Activated naive CD8-positive, alpha-beta T cell treated with anti-CD3 and anti-CD28 coated beads, Interleukin-2, amount 10 ng/mL, durations not matched to agents 7 days and 5 days (primary cell): Measurements from ENCODE around the gene PIP4K2C. TPM values are rescaled to one million over a fixed set of nuclear protein-coding genes. Genes with fewer than 3 reads are reported as not detected.

Experiments used
- ATAC-seq: fragments of 150-1000 bp; cut with Tn5 transposase; one replicate; pipeline ENCODE4 v1.10.0; 2021; ENCODE audit warnings: low read depth, moderate library complexity
- POLR2A ChIA-PET: fragments of 350-600 bp; sonication (Branson Sonifier 250); formaldehyde crosslinking; loops from one replicate; lab custom pipeline; 2021; ENCODE audit warnings: antibody characterized with exemption; lab: Charles Lee
- DNase-seq: peaks from one replicate; pipeline ENCODE4 v3.0.0; 2021
- H3K27ac Mint-ChIP-seq: one replicate; pipeline ENCODE4 v1.8.0; 2022; ENCODE audit warnings: mild to moderate bottlenecking, mixed read lengths
- H3K27me3 Mint-ChIP-seq: one replicate; pipeline ENCODE4 v1.8.0; 2022; ENCODE audit warnings: mild to moderate bottlenecking, moderate library complexity, mixed read lengths
- H3K36me3 Mint-ChIP-seq: one replicate; pipeline ENCODE4 v1.8.0; 2021; ENCODE audit warnings: mild to moderate bottlenecking, mixed read lengths
- H3K4me1 Mint-ChIP-seq: one replicate; pipeline ENCODE4 v1.8.0; 2021; ENCODE audit warnings: mixed read lengths
- H3K4me3 Mint-ChIP-seq: one replicate; pipeline ENCODE4 v1.8.0; 2022; ENCODE audit warnings: mild to moderate bottlenecking, moderate library complexity, mixed read lengths
- H3K9me3 Mint-ChIP-seq: one replicate; pipeline ENCODE4 v1.8.0; 2021; ENCODE audit warnings: mixed read lengths
- total RNA-seq, 2 experiments: library from RNA; stranded (reverse); gene quantifications; one replicate each; pipeline ENCODE4 v1.2.3, GENCODE V29; 2021

The PIP4K2C gene
- total RNA-seq, 2 experiments from 2014 or later, result 21.6 to 24.1 TPM

DNA sequence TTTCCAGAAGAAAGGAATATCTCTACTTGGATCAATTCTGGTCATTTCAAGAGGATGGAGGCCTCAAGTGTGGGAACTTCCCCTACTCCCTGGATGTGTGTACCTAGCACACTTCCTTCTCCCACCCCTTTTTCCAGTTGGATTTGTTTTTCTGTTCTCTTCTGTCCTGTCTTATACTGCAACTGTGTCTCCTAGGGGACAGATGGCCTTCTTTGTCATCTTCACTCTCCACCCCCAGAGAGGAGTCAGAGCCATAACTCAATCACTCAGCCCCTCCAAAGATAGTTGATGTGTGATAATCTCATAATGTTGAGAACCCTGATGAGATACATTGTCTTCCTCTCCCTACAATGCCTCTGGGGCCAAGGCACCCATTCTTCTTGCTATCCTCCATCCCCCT lies 11.6 kb downstream of the PIP4K2C start:
- Mint-ChIP-seq H3K4me1 (peaks cover 17% of the 10 kb centered on the region), H3K27me3 (no peaks in the 10 kb centered on the region), H3K27ac (no peak overlapping the region), H3K9me3 (no peaks in the 10 kb centered on the region), H3K4me3 (no peak overlapping the region), H3K36me3 (peaks cover 17% of the 10 kb centered on the region)
- no peak for DNase-seq
- POLR2A ChIA-PET, result interaction anchor here (2.2 kb wide), 1 partner anchor 11 kb away, joined by 10 read pairs; the partner anchor contains the start of gene PIP4K2C
- no peak for ATAC-seq

DNA sequence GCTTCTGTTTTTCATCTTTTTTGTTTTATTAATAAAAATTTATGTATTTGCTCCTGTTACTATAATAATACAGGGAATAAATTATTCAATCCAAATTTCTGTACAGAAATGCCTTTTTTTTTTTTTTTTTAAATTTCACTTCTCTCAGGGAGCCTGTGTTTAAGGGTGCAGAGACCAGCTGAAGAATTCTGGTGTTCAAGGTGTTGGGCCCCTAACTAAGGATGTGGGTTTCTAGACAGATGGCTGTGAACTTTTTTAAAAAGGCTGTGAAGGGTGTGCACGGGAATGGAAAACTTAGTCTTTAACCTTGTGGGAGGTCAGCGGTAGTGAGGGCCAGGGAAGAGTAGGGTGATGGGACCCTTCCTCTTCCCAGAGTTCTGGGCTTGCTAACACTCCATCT lies 12.3 kb downstream of the PIP4K2C start:
- DNase-seq (no peak), ATAC-seq (no peak)
- Mint-ChIP-seq H3K4me3 (peak overlapping the region; percentile 84), H3K27ac (peak overlapping the region; percentile 74), H3K27me3 (no peaks in the 10 kb centered on the region), H3K4me1 (peaks cover 17% of the 10 kb centered on the region), H3K36me3 (peaks cover 15% of the 10 kb centered on the region), H3K9me3 (no peaks in the 10 kb centered on the region)
- POLR2A ChIA-PET, result interaction anchor here (2.2 kb wide), 1 partner anchor 12 kb away, joined by 10 read pairs; the partner anchor contains the start of gene PIP4K2C

DNA sequence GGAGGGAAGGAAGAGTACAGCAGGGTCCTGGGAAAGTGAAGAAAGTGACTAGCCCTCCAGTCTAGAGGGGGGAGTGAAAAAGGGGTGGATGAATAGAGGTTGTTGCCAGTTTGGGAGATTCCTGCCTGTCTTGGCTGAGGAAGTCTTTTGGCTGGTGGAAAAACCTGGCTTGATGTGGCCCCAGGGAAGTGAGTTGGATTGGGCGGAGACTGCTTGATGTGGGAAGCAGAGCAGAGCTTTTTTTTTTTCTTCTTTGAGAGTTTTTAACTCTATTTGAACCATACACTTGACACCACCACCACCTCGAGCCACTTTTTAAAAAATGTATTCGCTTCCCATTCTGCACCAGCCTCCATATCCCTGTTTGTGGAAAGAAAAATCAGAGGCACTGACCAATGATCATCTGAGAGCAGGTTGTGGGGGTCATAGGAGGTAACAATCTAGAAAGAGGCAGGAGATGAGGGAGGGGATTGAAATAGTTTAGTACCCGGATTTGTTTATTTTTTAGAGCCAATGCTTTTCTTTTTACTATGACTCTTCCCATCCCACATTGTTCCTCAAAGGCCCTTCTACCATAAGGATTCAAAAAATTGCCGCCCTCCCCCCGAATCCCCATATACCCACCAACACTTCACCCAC lies 12.9 kb downstream of the PIP4K2C start:
- H3K36me3 Mint-ChIP-seq, result peaks cover 13% of the 10 kb centered on the region
- H3K4me1 Mint-ChIP-seq, result peaks cover 17% of the 10 kb centered on the region
- DNase-seq, result no peak
- H3K9me3 Mint-ChIP-seq, result no peaks in the 10 kb centered on the region
- H3K27ac Mint-ChIP-seq, result peak overlapping the region; percentile 88
- ATAC-seq, result no peak
- POLR2A ChIA-PET, result interaction anchor here (2.2 kb wide), 1 partner anchor 13 kb away, joined by 10 read pairs; the partner anchor contains the start of gene PIP4K2C
- H3K4me3 Mint-ChIP-seq, result peak overlapping the region; percentile 84
- no peaks in the 10 kb centered on the region for H3K27me3 Mint-ChIP-seq

DNA sequence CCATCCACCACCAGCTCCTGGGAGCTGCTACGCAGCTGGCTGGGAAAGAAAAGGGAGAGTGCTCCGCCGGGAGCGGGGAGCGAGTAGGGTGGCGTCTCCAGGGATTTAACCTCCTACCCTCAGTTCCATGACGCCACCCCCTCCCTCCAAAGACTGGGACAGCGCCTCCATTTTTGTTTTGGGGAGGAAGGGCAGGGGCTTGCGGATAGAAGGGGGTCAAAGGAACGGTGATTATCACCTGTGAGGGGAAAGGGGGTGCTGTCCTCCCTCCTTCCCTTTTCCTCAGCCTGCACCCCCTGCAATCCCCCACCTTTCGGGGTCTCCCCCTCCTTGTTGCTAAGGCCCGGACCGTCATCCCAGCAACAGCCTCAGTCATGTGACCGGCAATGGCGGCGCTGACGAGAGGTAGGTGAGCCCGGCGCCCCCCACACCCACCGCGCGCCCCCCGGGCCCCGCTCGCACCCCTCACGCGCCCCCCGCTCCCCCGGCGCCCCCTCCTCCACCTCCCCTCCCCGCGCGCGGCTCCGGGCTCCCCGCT lies 13.5 kb downstream of the PIP4K2C start, which contains the start of gene DTX3:
Gene DTX3, plus strand, starts transcription at position 371 of the 538 bp plus-strand sequence. CDS start 1,694 bp downstream, outside the sequence.
- peak; percentile 59 for DNase-seq
- peak within 1 kb of the TSS; percentile 84 for H3K4me3 Mint-ChIP-seq
- peaks cover 10% of the 10 kb centered on the region for H3K36me3 Mint-ChIP-seq
- H3K27me3 Mint-ChIP-seq, result no peaks in the 10 kb centered on the region
- POLR2A ChIA-PET, result interaction anchor here (2.2 kb wide), 1 partner anchor 13 kb away, joined by 10 read pairs; the partner anchor contains the start of gene PIP4K2C
- peaks cover 17% of the 10 kb centered on the region for H3K4me1 Mint-ChIP-seq
- ATAC-seq, result peak; percentile 67
- H3K27ac Mint-ChIP-seq, result peak within 1 kb of the TSS; percentile 88
- H3K9me3 Mint-ChIP-seq, result no peaks in the 10 kb centered on the region

DNA sequence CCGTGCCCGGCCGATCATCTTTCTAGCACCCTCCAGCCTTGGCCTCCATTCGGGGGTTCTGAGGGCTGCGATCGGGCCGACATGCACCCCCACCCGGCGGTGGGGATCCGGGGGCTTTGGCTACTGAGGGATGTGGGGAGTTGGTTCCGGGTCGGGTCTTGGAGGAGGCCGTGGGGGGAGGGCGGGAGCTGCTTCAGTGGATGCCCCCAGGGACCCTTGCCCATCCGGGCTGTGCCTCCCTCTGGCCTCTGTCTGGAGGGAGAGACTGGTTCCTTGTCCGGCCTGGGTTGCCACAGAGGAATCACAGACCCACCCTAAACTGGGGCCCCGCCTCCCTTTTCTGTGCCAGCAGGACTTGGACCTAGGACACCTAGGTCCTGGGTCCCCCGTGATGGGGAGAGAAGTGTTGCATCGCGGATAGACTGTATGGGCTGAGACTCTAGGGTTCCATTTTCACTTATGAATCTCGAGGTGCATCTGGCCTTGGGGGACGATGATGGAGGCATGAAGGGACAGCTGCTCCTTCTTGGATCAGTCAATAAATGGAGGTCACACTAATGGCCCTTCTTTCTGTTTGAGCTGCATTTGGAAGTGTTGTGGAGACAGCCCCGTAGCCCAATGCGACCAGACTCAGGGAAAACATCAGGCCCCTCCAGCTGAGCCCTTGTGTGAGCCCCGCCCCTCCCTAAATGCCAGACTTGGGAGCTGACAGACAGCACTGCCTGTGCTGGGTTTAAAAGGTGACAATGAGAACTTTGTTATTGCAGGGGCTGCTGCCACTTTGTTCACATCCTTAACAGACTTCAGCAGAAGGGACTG lies 14.2 kb downstream of the PIP4K2C start:
- POLR2A ChIA-PET, result interaction anchor here (0.6 to 0.9 kb wide), 2 partner anchors 14 to 71 kb away, joined by 4 read pairs; no protein-coding TSS in a partner anchor
- H3K9me3 Mint-ChIP-seq, result no peaks in the 10 kb centered on the region
- H3K36me3 Mint-ChIP-seq, result peaks cover 8% of the 10 kb centered on the region
- H3K4me1 Mint-ChIP-seq, result peaks cover 17% of the 10 kb centered on the region
- DNase-seq (no peak), ATAC-seq (peak; percentile 43)
- H3K27ac Mint-ChIP-seq, result peak overlapping the region; percentile 69
- H3K27me3 Mint-ChIP-seq, result peaks cover under 1% of the 10 kb centered on the region
- peak overlapping the region; percentile 77 for H3K4me3 Mint-ChIP-seq

DNA sequence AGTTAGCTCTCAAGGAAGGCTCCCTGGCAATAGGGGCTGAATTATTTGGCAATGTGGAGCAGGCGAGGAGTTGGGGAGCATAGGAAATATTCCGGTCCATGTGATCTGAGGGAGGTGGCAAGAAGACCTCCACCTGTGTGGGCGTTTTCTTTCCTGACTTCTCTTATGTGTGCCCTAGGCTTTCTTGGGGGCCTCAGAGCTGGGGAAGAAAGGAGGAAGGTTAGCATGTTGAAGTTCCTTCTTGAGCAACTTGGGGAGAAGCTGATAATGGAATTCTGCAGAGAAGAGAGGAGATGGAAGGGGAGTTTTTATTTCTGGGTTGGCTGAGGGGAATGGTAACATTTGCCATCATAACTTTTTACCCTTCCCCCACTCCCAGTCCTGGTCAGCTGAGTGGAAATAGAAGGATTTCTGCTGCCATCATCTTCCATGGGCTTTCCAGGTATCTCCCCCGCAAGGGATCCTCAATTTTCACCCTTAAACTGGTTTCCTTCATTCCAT lies 14.9 kb downstream of the PIP4K2C start:
- POLR2A ChIA-PET, result interaction anchor here (0.6 to 0.9 kb wide), 3 partner anchors 13 to 70 kb away, joined by 4 to 5 read pairs (median 4); no protein-coding TSS in a partner anchor
- ATAC-seq (no peak), DNase-seq (no peak)
- peaks cover 7% of the 10 kb centered on the region for H3K27me3 Mint-ChIP-seq
- peaks cover 8% of the 10 kb centered on the region for H3K36me3 Mint-ChIP-seq
- peaks cover 19% of the 10 kb centered on the region for H3K4me1 Mint-ChIP-seq
- no peak overlapping the region for H3K27ac Mint-ChIP-seq
- peak overlapping the region; percentile 77 for H3K4me3 Mint-ChIP-seq
- no peaks in the 10 kb centered on the region for H3K9me3 Mint-ChIP-seq

DNA sequence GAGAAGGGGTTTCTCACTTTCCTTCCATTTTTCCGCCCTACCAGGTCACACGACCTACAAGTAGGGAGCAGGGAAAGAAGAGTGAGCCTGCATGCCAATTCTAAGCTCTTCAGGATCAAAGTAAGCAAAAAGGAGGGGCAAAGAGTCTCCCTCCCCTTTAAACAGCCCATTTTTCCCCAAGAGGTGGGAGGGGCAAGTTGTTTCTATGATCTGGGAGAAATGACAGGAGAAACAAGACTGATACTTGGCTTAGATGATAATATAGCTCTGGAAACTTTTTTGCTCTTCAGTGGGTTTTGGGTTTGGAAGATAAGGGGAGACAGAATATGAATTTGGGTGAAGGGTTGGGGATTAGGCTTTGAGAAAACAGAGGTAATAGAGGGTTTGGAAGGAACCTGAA lies 15.4 kb downstream of the PIP4K2C start:
- H3K36me3 Mint-ChIP-seq, result peaks cover 8% of the 10 kb centered on the region
- no peak for DNase-seq
- no peaks in the 10 kb centered on the region for H3K9me3 Mint-ChIP-seq
- POLR2A ChIA-PET, result interaction anchor here (0.7 kb wide), 1 partner anchor 14 kb away, joined by 5 read pairs; no protein-coding TSS in a partner anchor
- H3K4me1 Mint-ChIP-seq, result peaks cover 20% of the 10 kb centered on the region
- H3K27ac Mint-ChIP-seq, result no peak overlapping the region
- ATAC-seq, result no peak
- no peak overlapping the region for H3K4me3 Mint-ChIP-seq
- peaks cover 9% of the 10 kb centered on the region for H3K27me3 Mint-ChIP-seq

DNA sequence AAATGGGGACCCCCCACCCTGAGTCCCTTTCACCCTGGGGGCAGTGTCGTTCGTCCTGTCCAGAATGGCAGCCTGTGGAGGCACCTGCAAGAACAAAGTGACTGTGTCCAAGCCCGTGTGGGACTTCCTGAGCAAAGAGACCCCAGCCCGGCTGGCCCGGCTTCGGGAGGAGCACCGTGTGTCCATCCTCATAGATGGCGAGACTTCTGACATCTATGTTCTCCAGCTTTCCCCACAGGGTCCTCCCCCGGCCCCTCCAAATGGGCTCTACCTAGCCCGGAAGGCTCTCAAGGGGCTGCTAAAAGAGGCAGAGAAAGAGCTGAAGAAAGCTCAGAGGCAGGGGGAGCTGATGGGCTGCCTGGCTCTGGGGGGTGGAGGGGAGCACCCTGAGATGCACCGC lies 15.8 kb downstream of the PIP4K2C start:
- Mint-ChIP-seq H3K36me3 (peaks cover 8% of the 10 kb centered on the region), H3K27me3 (peaks cover 9% of the 10 kb centered on the region), H3K4me3 (no peak overlapping the region), H3K9me3 (no peaks in the 10 kb centered on the region), H3K4me1 (peaks cover 20% of the 10 kb centered on the region), H3K27ac (no peak overlapping the region)
- POLR2A ChIA-PET, result no interaction called here
- ATAC-seq, result no peak
- no peak for DNase-seq

DNA sequence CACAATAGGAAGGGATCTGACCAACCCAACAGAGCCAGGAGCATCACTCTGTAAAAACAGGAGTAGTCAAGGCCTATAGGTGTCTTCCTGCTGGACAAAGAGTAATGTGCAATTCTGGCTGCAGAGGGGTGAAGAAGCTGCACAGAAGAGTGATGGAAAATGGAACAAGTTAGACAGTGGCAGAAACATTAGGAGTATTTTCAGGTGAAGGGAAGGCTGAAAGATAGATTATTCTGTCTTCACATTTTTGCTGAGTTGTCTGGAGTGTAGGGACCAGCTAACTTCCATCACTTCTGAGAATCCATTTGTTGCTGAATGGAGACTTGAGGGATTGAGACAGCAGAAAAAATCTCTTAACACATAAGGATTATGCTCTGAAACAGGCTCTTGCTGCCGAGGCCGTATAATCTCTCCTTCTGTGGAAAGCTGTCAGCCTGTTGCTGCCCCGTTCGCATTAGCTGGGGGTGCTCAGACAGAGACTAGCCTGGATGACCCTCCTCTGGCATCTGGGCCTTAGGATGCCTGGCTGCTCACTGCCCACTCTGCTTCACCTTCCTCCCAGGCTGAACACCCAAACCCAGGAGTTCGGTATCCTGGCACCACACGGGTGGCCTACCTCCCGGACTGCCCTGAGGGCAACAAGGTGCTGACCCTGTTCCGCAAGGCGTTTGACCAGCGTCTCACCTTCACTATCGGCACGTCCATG lies 17.1 kb downstream of the PIP4K2C start:
- Mint-ChIP-seq H3K9me3 (no peaks in the 10 kb centered on the region), H3K27ac (no peak overlapping the region), H3K4me1 (peaks cover 20% of the 10 kb centered on the region), H3K4me3 (no peak overlapping the region), H3K27me3 (peaks cover 22% of the 10 kb centered on the region), H3K36me3 (peaks cover 2% of the 10 kb centered on the region)
- POLR2A ChIA-PET, result interaction anchor here (0.5 to 1.2 kb wide), 2 partner anchors 17 to 907 kb away, joined by 3 read pairs; partner anchors contain the start of gene PIP4K2C
- DNase-seq (no peak), ATAC-seq (no peak)

DNA sequence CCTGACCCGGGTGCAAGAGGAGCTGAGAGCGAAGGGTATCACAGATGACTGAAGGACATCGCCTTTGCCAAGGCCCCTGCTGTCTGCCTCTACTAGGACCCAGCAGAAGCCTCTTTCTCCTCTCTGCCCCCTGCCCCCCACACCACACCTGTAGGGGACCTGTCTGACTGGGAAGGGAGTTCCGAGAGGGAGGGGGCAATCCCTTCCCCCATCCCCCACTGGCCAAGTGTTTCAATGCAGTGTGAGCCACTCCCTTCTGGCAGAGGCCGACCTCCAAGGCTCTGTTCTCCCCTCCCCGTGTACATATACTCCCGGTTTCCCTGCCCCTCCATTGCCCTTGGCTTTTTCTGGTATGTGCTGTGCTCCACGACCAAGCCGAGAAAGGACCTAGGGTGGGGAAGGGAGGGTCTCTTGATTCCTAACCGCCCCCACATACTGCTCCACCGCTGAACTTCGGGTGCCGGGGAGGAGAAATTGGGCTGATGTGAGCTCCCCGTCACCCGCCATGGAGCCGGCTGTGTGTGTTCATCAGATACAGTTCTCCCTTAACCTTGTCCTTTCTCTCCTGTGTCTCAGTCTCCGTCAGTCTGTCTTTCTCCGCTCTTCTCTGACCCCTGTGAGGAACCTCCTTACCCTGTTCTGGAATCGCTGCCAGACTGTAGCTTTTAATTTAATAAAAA lies 18.2 kb downstream of the PIP4K2C start:
- no peak for ATAC-seq
- Mint-ChIP-seq H3K9me3 (no peaks in the 10 kb centered on the region), H3K4me3 (no peak overlapping the region), H3K4me1 (peaks cover 14% of the 10 kb centered on the region), H3K27ac (no peak overlapping the region), H3K36me3 (peaks cover 2% of the 10 kb centered on the region), H3K27me3 (peaks cover 31% of the 10 kb centered on the region)
- POLR2A ChIA-PET, result interaction anchor here (0.5 to 1.2 kb wide), 2 partner anchors 18 to 111 kb away, joined by 3 read pairs; partner anchors contain the start of gene PIP4K2C
- no peak for DNase-seq

DNA sequence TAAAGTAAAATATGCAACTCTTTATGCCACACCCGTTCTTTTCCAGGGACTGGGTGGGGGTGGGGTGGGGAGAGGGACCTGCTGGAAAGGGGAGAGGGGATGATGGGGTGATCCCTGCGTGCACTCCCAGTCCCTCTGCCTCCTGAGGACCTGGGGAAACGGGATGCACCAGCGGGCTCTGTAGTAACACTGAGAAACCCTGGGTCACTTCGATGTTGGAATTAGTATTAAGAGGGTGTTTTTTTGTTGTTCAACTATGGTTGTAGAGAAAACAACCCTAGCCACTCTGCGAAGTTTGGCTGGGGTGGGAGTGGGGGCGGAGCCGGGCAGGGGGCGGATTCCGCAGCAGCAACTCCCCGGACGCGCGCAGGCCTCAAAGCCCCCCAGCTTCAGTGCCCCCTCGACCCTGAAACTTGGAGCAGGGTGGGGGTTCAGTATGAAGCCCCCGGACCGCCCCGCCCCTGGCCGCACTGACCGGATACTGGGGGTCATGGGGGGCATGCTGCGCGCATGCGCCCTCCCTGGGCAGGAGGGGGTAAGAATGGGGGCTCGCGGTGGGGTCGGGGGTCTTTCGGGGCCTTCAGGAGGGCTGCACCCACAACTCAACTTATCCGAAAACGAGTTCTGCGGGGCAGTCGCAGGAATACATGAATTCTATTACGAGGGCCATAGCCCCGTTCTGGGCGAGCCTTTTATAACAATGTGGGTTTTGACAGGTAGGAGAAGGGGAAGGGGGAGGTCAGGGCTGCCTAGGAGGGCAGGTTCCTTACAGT lies 19.0 kb downstream of the PIP4K2C start:
- POLR2A ChIA-PET, result interaction anchor here (0.5 to 1.4 kb wide), 2 partner anchors 18 to 110 kb away, joined by 3 to 7 read pairs; partner anchors contain the start of gene PIP4K2C
- Mint-ChIP-seq H3K27me3 (peaks cover 36% of the 10 kb centered on the region), H3K36me3 (peaks cover 2% of the 10 kb centered on the region), H3K4me1 (peaks cover 16% of the 10 kb centered on the region), H3K4me3 (peak overlapping the region; percentile 74), H3K27ac (peak overlapping the region; percentile 75), H3K9me3 (no peaks in the 10 kb centered on the region)
- DNase-seq (no peak), ATAC-seq (no peak)
